ENCODE data around the gene KCNJ18. TPM values are rescaled to one million over a fixed set of nuclear protein-coding genes. Genes with fewer than 3 reads are reported as not detected.
"Not testable (repeated sequence)": the region's sequence is repeated elsewhere in the genome, so short reads cannot be mapped to it uniquely, and the experiment has no call there.

The KCNJ18 gene
- total RNA-seq, 1 experiment from 2014 or later = not detected

- CTCF ChIA-PET; intact Hi-C loops (cut with micrococcal nuclease; ENCODE audit: unreplicated experiment); BruUV-seq (replicated peaks); in situ Hi-C loops (cut with HindIII; ENCODE audit: low pct_unique_long_range_greater_than_20kb, low sequenced_read_pairs); H3K27me3 ChIP-seq (ENCODE audit: control insufficient read depth, insufficient read depth, low read length); DNase-seq (ENCODE audit: low read depth, low spot score); H3K4me1 ChIP-seq (ENCODE audit: control insufficient read depth, insufficient read depth, low read length); ATAC-seq; H3K36me3 ChIP-seq (ENCODE audit: control insufficient read depth, insufficient read depth, low read length); POLR2A ChIA-PET; H3K4me3 ChIP-seq (ENCODE audit: low read depth in 2 of 2, low read length in 2 of 2); H3K9me3 ChIP-seq (ENCODE audit: control insufficient read depth, insufficient read depth, low read depth, low read length); H3K27ac ChIP-seq (ENCODE audit: low read length): not testable (repeated sequence)
These were observed 10.2 kb downstream of the KCNJ18 start for GRCh38 chr17:21702521-21702920.

DNA sequence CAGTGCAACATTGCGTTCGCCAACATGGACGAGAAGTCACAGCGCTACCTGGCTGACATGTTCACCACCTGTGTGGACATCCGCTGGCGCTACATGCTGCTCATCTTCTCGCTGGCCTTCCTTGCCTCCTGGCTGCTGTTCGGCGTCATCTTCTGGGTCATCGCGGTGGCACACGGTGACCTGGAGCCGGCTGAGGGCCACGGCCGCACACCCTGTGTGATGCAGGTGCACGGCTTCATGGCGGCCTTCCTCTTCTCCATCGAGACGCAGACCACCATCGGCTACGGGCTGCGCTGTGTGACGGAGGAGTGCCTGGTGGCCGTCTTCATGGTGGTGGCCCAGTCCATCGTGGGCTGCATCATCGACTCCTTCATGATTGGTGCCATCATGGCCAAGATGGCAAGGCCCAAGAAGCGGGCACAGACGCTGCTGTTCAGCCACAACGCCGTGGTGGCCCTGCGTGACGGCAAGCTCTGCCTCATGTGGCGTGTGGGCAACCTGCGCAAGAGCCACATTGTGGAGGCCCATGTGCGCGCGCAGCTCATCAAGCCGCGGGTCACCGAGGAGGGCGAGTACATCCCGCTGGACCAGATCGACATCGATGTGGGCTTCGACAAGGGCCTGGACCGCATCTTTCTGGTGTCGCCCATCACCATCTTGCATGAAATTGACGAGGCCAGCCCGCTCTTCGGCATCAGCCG, 10.8 kb downstream of the KCNJ18 start:
- BruUV-seq (replicated peaks); H3K36me3 ChIP-seq (ENCODE audit: control insufficient read depth, insufficient read depth, low read length); H3K27ac ChIP-seq (ENCODE audit: low read length); in situ Hi-C loops (cut with HindIII; ENCODE audit: low pct_unique_long_range_greater_than_20kb, low sequenced_read_pairs); intact Hi-C loops (cut with micrococcal nuclease; ENCODE audit: unreplicated experiment); ATAC-seq; POLR2A ChIA-PET; H3K4me1 ChIP-seq (ENCODE audit: control insufficient read depth, insufficient read depth, low read length); CTCF ChIA-PET; H3K4me3 ChIP-seq (ENCODE audit: low read depth in 2 of 2, low read length in 2 of 2); H3K27me3 ChIP-seq (ENCODE audit: control insufficient read depth, insufficient read depth, low read length); H3K9me3 ChIP-seq (ENCODE audit: control insufficient read depth, insufficient read depth, low read depth, low read length); DNase-seq (ENCODE audit: low read depth, low spot score): not testable (repeated sequence)

DNA sequence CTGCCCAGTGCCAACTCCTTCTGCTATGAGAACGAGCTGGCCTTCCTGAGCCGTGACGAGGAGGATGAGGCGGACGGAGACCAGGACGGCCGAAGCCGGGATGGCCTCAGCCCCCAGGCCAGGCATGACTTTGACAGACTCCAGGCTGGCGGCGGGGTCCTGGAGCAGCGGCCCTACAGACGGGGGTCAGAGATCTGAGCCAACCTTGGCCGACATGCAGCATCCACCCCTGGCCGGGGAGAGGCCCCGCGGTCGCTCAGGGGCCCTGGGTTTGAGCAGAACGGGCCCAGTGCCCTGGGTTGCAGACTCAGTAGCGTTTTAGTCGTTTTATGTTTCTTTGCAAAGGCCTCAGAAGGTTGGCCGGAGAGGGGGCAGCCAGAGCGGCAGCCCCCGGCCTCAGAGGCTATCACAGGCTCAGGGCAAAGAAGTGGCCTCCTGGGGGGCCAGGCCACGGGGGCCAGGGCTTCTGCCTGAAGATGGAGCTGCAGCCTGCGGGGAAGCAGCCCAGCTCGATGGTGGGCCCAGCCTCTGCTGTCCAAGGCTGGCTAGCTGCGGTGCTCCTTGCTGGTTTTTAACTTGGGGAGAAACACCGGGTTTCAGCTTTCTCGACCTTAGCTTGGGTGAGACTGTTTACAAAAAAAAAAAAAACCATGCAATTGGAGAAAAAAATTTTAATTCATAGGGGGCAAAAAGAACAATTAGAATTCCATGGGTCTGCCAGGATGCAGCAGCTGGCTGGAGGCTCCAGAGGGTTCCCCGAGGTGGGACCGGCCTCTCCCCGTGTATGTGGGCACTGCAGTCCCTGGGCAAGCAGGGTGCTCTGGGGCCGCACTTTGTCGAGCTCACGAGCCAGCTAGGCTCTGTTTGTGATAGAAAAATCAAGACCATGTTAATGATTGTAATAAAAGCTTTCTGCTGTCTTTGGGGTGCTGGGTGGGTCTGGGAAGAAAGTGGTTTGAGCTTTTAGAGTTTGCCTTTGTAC, 11.9 kb downstream of the KCNJ18 start:
- H3K27ac ChIP-seq (ENCODE audit: low read length); POLR2A ChIA-PET; H3K4me1 ChIP-seq (ENCODE audit: control insufficient read depth, insufficient read depth, low read length); H3K4me3 ChIP-seq (ENCODE audit: low read depth in 2 of 2, low read length in 2 of 2); in situ Hi-C loops (cut with HindIII; ENCODE audit: low pct_unique_long_range_greater_than_20kb, low sequenced_read_pairs); DNase-seq (ENCODE audit: low read depth, low spot score); ATAC-seq; BruUV-seq (replicated peaks); H3K9me3 ChIP-seq (ENCODE audit: control insufficient read depth, insufficient read depth, low read depth, low read length); CTCF ChIA-PET; H3K36me3 ChIP-seq (ENCODE audit: control insufficient read depth, insufficient read depth, low read length); intact Hi-C loops (cut with micrococcal nuclease; ENCODE audit: unreplicated experiment); H3K27me3 ChIP-seq (ENCODE audit: control insufficient read depth, insufficient read depth, low read length): not testable (repeated sequence)

DNA sequence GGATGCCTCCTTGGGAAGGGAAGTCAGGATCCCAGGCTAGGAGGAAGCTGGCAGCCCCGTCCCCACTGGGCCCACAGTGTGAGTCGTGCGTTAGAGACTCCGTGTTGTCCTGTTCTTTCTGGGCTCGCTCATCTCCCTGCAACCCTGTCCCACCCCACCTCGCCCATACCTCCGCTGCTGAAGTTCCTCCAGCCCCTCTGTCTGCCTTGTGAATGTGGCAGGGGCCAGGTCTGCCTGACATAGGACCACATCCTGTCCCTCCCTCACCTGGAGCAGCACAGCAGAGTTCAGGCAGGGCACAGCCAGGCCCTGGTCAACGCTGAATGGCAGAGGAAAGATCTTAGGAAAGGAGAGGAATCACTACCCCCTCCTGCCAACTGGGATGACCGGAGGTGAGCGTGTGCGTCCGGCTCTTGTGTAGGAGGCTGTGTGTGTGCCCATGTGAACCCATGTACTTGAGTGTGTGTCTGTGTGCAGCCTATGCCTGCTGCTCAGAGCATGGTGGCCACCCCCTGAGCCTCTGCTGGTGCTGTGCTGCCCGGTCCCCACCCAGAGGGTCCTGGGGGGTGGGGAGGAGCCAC, 12.8 kb downstream of the KCNJ18 start:
- H3K9me3 ChIP-seq (ENCODE audit: control insufficient read depth, insufficient read depth, low read depth, low read length) = no peaks in the 10 kb centered on the region
- H3K27me3 ChIP-seq (ENCODE audit: control insufficient read depth, insufficient read depth, low read length) = no peaks in the 10 kb centered on the region
- no peaks in the 10 kb centered on the region for H3K36me3 ChIP-seq (ENCODE audit: control insufficient read depth, insufficient read depth, low read length)
- H3K4me3 ChIP-seq (ENCODE audit: low read depth in 2 of 2, low read length in 2 of 2) = no peak overlapping the region
- ChIA-PET CTCF (no interaction called here), POLR2A (no interaction called here)
- intact Hi-C loops (cut with micrococcal nuclease; ENCODE audit: unreplicated experiment) (no loop called here), in situ Hi-C loops (cut with HindIII; ENCODE audit: low pct_unique_long_range_greater_than_20kb, low sequenced_read_pairs) (no loop called here)
- no peak for TF ChIP-seq CTCF (IDR thresholded peaks at IDR 0.05)
- no peak for TF ChIP-seq TCF7L2 (IDR thresholded peaks at IDR 0.05; ENCODE audit: low read depth, low read length)
- no peak for TF ChIP-seq POLR2AphosphoS5 (IDR thresholded peaks at IDR 0.05; ENCODE audit: low read depth, low read length)
- TF ChIP-seq, protein P1, sequence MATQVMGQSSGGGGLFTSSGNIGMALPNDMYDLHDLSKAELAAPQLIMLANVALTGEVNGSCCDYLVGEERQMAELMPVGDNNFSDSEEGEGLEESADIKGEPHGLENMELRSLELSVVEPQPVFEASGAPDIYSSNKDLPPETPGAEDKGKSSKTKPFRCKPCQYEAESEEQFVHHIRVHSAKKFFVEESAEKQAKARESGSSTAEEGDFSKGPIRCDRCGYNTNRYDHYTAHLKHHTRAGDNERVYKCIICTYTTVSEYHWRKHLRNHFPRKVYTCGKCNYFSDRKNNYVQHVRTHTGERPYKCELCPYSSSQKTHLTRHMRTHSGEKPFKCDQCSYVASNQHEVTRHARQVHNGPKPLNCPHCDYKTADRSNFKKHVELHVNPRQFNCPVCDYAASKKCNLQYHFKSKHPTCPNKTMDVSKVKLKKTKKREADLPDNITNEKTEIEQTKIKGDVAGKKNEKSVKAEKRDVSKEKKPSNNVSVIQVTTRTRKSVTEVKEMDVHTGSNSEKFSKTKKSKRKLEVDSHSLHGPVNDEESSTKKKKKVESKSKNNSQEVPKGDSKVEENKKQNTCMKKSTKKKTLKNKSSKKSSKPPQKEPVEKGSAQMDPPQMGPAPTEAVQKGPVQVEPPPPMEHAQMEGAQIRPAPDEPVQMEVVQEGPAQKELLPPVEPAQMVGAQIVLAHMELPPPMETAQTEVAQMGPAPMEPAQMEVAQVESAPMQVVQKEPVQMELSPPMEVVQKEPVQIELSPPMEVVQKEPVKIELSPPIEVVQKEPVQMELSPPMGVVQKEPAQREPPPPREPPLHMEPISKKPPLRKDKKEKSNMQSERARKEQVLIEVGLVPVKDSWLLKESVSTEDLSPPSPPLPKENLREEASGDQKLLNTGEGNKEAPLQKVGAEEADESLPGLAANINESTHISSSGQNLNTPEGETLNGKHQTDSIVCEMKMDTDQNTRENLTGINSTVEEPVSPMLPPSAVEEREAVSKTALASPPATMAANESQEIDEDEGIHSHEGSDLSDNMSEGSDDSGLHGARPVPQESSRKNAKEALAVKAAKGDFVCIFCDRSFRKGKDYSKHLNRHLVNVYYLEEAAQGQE (IDR thresholded peaks at IDR 0.05; ENCODE audit: insufficient read depth in 1 of 2, low read depth in 2 of 2, low read length in 1 of 2) = no peak
- 0 out of 2 replicates have a peak, but pooled peaks have one; percentile 33 for ATAC-seq
- no TSS peak for BruUV-seq (replicated peaks)
- H3K27ac ChIP-seq (ENCODE audit: low read length) = no peak overlapping the region
- DNase-seq (ENCODE audit: low read depth, low spot score) = no peak
- H3K4me1 ChIP-seq (ENCODE audit: control insufficient read depth, insufficient read depth, low read length) = no peaks in the 10 kb centered on the region

DNA sequence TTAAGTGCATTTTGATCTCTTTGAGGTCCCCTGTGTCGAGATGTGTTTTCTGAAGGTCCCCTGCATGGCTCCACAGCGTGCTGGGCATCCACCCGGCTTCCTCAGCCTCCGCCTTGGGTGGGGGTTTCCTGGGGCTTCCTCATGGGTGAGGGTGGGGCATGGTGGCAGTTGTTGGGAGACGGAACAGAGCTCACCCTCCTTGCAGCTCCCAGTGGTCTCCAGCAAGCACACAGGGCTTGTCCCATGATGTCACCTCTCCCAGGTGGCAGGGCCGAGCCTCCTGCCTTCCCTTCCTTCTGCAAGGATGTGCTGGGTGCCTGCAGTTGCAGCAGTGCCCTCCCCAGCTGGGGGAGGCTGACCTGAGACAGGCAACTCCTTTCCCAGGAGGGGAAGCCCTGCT, 13.4 kb downstream of the KCNJ18 start:
- BruUV-seq (replicated peaks); intact Hi-C loops (cut with micrococcal nuclease; ENCODE audit: unreplicated experiment); CTCF ChIA-PET; ATAC-seq; H3K27me3 ChIP-seq (ENCODE audit: control insufficient read depth, insufficient read depth, low read length); H3K27ac ChIP-seq (ENCODE audit: low read length); H3K4me3 ChIP-seq (ENCODE audit: low read depth in 2 of 2, low read length in 2 of 2); in situ Hi-C loops (cut with HindIII; ENCODE audit: low pct_unique_long_range_greater_than_20kb, low sequenced_read_pairs); H3K4me1 ChIP-seq (ENCODE audit: control insufficient read depth, insufficient read depth, low read length); H3K9me3 ChIP-seq (ENCODE audit: control insufficient read depth, insufficient read depth, low read depth, low read length); H3K36me3 ChIP-seq (ENCODE audit: control insufficient read depth, insufficient read depth, low read length); POLR2A ChIA-PET; DNase-seq (ENCODE audit: low read depth, low spot score): not testable (repeated sequence)
